Keratinocyte (primary cell): ENCODE data around the gene MRPS5. TPM values are rescaled to one million over a fixed set of nuclear protein-coding genes. Genes with fewer than 3 reads are reported as not detected.

Experiments used
- DNase-seq: peaks from one replicate; pipeline ENCODE4 v3.0.0-alpha.2; 2011; ENCODE audit warnings: low read depth, missing footprints, low spot score
- FAIRE-seq: peaks from 2 replicates; lab custom pipeline; 2011; peaks lifted over from hg19 to GRCh38; lab: Jason Lieb, UNC
- H2AFZ ChIP-seq: 2 replicates; pipeline ENCODE4 v1.6.0; 2012; ENCODE audit warnings: low read length, control low read depth, inconsistent platforms; ENCODE audit not compliant: control insufficient read depth
- H3K27ac ChIP-seq: 2 replicates; pipeline ENCODE4 v1.5.1; 2011; ENCODE audit warnings: low read length; ENCODE audit not compliant: control insufficient read depth, insufficient read depth
- H3K27me3 ChIP-seq: 3 replicates; pipeline ENCODE4 v1.6.0; 2011; ENCODE audit warnings: low read length; ENCODE audit not compliant: control insufficient read depth, insufficient read depth; ENCODE audit errors: extremely low read depth
- H3K36me3 ChIP-seq, 2 experiments: 2 replicates in 1 of 2; 3 replicates in 1 of 2; pipeline ENCODE4 v1.5.1; 2011; ENCODE audit warnings: low read length in 2 of 2, mild to moderate bottlenecking in 1 of 2; ENCODE audit not compliant: control insufficient read depth in 2 of 2, insufficient read depth in 2 of 2; ENCODE audit errors: extremely low read depth in 1 of 2
- H3K4me1 ChIP-seq: 3 replicates; pipeline ENCODE4 v1.5.1; 2011; ENCODE audit warnings: low read length; ENCODE audit not compliant: control insufficient read depth, insufficient read depth; ENCODE audit errors: extremely low read depth
- H3K4me2 ChIP-seq: 3 replicates; pipeline ENCODE4 v1.6.0; 2011; ENCODE audit warnings: low read depth, low read length; ENCODE audit not compliant: control insufficient read depth, insufficient read depth; ENCODE audit errors: extremely low read depth
- H3K4me3 ChIP-seq, 3 experiments: fragments of 200-600 bp in 1 of 3; sonication (generic) in 1 of 3; 2 replicates in 2 of 3; 3 replicates in 1 of 3; pipeline ENCODE4 v1.5.1; 2011 to 2016; ENCODE audit warnings: low read length in 3 of 3, mild to moderate bottlenecking in 3 of 3, control low read depth in 2 of 3, inconsistent platforms in 1 of 3, low read depth in 1 of 3, mixed read lengths in 1 of 3, mixed run types in 1 of 3, moderate library complexity in 1 of 3; ENCODE audit not compliant: control insufficient read depth in 2 of 3, insufficient read depth in 2 of 3; ENCODE audit errors: extremely low read depth in 1 of 3
- H3K79me2 ChIP-seq: 2 replicates; pipeline ENCODE4 v1.6.0; 2012; ENCODE audit warnings: low read length; ENCODE audit not compliant: control insufficient read depth, insufficient read depth
- H3K9ac ChIP-seq: 3 replicates; pipeline ENCODE4 v1.6.0; 2011; ENCODE audit warnings: low read length; ENCODE audit not compliant: control insufficient read depth, insufficient read depth; ENCODE audit errors: extremely low read depth
- H3K9me1 ChIP-seq: 3 replicates; pipeline ENCODE4 v1.6.0; 2011; ENCODE audit warnings: low read length; ENCODE audit not compliant: control insufficient read depth, insufficient read depth; ENCODE audit errors: extremely low read depth
- H3K9me3 ChIP-seq: 2 replicates; pipeline ENCODE4 v1.5.1; 2012; ENCODE audit warnings: low read depth, low read length; ENCODE audit not compliant: control insufficient read depth
- H4K20me1 ChIP-seq: 3 replicates; pipeline ENCODE4 v1.6.0; 2011; ENCODE audit warnings: low read length; ENCODE audit not compliant: control insufficient read depth, insufficient read depth; ENCODE audit errors: extremely low read depth
- CTCF ChIP-seq, 3 experiments: IDR thresholded peaks in 1 of 3; conservative IDR thresholded peaks in 1 of 3; optimal IDR thresholded peaks in 1 of 3; 2 replicates in 2 of 3; 3 replicates in 1 of 3; pipeline versions ENCODE3 to v1.5.1; 2011; ENCODE audit warnings: low read length in 3 of 3, mild to moderate bottlenecking in 3 of 3, moderate library complexity in 2 of 3, control low read depth in 1 of 3, inconsistent platforms in 1 of 3; ENCODE audit not compliant: insufficient read depth in 2 of 3; ENCODE audit errors: extremely low read depth in 1 of 3
- EZH2 ChIP-seq: IDR thresholded peaks from one replicate; pipeline ENCODE4 v1.6.1; 2012; ENCODE audit warnings: inconsistent platforms, mild to moderate bottlenecking, low read length, moderate library complexity
- dilution Hi-C: fragments of 300-500 bp; cut with MboI; formaldehyde crosslinking; loops from one replicate; pipeline ENCODE4 v1.7.0; 2020; ENCODE audit warnings: low sequenced_read_pairs; ENCODE audit not compliant: extremely low pct_ligation_motif_present
- polyA plus RNA-seq, 5 experiments: library from polyadenylated mRNA; depleted of rRNA in 3 of 5; stranded (reverse) in 3 of 5; stranded (forward) in 1 of 5; unstranded in 1 of 5; fragments of >200 nt; gene quantifications; 1 replicate in 1 of 5; 2 replicates in 3 of 5; 3 replicates in 1 of 5; pipeline versions ENCODE4 v1.2.1 to v1.2.3, GENCODE V29; 2011 to 2012; ENCODE audit warnings: missing spikeins in 2 of 5, low read depth in 1 of 5, low replicate concordance in 1 of 5

MRPS5 gene
- polyA plus RNA-seq, 1 donor (not counting 4 experiments of a cell fraction or from before 2014, with no cell fraction given) = 64.9 TPM

GRCh38 chr2:95087379-95087778, 34.2 kb downstream of the MRPS5 start:
- Histone ChIP-seq H3K9me1 (no peaks in the 10 kb centered on the region), H3K4me3 (no peak overlapping the region), H3K4me1 (no peaks in the 10 kb centered on the region), H3K4me2 (no peak overlapping the region), H3K36me3 (peaks cover 18 to 20% of the 10 kb centered on the region in 2 experiments), H3K79me2 (no peaks in the 10 kb centered on the region), H2AFZ (no peak overlapping the region), H3K9me3 (no peaks in the 10 kb centered on the region), H4K20me1 (no peaks in the 10 kb centered on the region), H3K27ac (no peak overlapping the region), H3K27me3 (no peaks in the 10 kb centered on the region), H3K9ac (no peak overlapping the region)
- FAIRE-seq (no peak), DNase-seq (no peak)
- dilution Hi-C loops = no loop called here
- TF ChIP-seq EZH2 = no peak
- no peak for TF ChIP-seq CTCF (optimal IDR thresholded peaks at IDR 0.05 in 1 of 3, IDR thresholded peaks at IDR 0.05 in 1 of 3, conservative IDR thresholded peaks at IDR 0.05 in 1 of 3; ENCODE audit: extremely low read depth in 1 of 3, insufficient read depth in 2 of 3, low read length in 3 of 3)

- H2AFZ ChIP-seq = no peak overlapping the region
- no peak overlapping the region for H3K9ac ChIP-seq
- H3K4me3 ChIP-seq = no peak overlapping the region
- H3K79me2 ChIP-seq = no peaks in the 10 kb centered on the region
- no peaks in the 10 kb centered on the region for H3K4me1 ChIP-seq
- TF ChIP-seq CTCF (optimal IDR thresholded peaks at IDR 0.05 in 1 of 3, IDR thresholded peaks at IDR 0.05 in 1 of 3, conservative IDR thresholded peaks at IDR 0.05 in 1 of 3; ENCODE audit: extremely low read depth in 1 of 3, insufficient read depth in 2 of 3, low read length in 3 of 3) (no peak), EZH2 (no peak)
- H3K36me3 ChIP-seq = peaks cover 11 to 14% of the 10 kb centered on the region in 2 experiments
- FAIRE-seq (no peak), DNase-seq (no peak)
- no peak overlapping the region for H3K27ac ChIP-seq
- dilution Hi-C loops = no loop called here
- H3K9me3 ChIP-seq = no peaks in the 10 kb centered on the region
- no peaks in the 10 kb centered on the region for H3K9me1 ChIP-seq
- H4K20me1 ChIP-seq = no peaks in the 10 kb centered on the region
- H3K4me2 ChIP-seq = no peak overlapping the region
- H3K27me3 ChIP-seq = no peaks in the 10 kb centered on the region
Measured at GRCh38 chr2:95086017-95086416, 35.6 kb downstream of the MRPS5 start.
